IPS-18c (cell line): ENCODE data around the gene HOXD10.
A peak's percentile ranks its signal among the peaks of the same experiment; 100 is the strongest.

Experiments
- H3K4me3 ChIP-seq: 2 replicates; pipeline ENCODE4 v1.7.0; 2013; ENCODE audit warnings: low read depth, mild to moderate bottlenecking, low read length, moderate library complexity; ENCODE audit not compliant: insufficient read depth
- H3K9me3 ChIP-seq: one replicate; pipeline ENCODE4 v1.6.1; 2013; ENCODE audit warnings: mild to moderate bottlenecking, low read length, moderate library complexity; ENCODE audit not compliant: control insufficient read depth, insufficient read depth

HOXD10 gene

DNA sequence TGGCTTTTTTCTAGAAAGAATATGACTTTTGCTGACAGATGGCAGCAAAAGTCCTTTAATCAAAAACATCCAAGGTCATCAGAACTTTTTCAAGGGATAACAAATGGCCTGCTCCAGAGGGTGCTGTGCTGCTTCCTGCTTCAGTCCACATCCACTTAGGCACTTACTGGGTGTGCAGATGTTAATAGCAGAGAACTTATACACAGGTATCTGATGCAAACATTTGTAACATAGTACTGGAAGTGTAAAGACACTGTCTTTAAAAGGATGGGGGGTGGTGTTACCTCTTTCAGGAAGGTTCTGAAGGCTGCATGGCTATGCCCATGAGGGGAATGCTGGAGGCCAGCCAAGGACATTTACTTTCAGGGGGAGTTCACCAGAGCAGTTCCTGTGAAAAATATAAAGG, 18.5 kb downstream of the HOXD10 start:
- no peak overlapping the region for H3K4me3 ChIP-seq
- no peaks in the 10 kb centered on the region for H3K9me3 ChIP-seq

DNA sequence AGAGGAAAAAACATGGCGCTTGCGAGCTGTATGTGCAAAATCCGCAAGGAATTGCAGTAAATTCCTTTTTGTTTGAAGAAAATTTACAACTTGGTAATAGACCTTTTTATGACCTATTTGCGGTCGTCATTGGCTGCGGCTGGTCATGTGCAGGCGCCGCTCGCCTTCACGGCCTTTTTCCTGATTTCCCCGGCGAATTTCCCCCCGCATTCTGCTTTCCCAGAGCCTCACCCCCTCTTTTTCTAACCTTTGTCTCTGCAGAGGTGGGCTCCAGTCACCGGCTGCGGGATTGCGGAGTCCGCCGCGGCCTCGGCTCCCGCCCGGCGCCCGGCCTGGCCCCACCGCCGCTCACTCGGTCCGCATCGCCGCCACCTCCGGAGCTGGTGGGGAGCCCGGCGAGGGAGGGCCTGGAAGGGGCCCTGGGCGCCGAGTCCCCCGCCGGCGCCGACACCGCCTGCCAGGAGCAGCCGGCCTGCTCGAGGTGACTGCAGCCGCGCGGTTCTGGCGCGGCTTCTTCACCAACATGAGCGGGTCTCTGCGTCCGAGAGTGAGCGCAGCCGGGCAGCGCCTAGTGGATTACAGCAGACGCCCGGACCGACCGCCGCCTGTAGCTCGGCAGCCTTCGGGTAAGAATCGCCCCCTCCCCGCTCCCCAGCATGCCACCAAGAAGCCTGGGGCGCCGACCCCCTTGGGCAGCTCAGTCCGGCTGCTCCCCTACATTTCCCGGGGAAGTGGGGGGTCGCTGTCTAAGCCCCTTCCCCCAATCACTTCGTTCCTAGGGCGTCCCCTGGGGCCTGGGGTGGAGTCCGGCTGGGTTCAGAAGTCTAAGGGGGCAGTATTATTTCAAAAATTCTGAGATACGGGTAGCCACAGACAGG, 20.0 kb downstream of the HOXD10 start:
- H3K4me3 ChIP-seq, result peak overlapping the region; percentile 44; the same call in 1 of the 2 replicates
- H3K9me3 ChIP-seq, result no peaks in the 10 kb centered on the region

DNA sequence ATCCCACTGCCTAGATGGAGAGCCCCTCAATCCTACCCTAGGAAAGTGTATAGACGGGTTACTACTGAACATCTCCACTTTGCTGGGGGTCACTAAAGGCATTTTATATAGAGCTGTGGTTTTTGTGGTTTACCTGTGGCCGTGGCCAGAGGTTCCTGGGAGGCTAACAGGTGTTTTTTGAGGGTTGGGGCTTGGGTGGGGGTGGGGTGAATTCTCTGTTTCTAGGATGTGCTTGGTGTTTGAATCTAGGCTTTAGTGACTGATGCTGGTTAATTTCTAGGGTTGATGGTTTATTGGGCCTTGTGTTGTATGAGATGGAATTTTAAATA, 20.6 kb downstream of the HOXD10 start:
- Histone ChIP-seq H3K9me3 (no peaks in the 10 kb centered on the region), H3K4me3 (no peak overlapping the region)

DNA sequence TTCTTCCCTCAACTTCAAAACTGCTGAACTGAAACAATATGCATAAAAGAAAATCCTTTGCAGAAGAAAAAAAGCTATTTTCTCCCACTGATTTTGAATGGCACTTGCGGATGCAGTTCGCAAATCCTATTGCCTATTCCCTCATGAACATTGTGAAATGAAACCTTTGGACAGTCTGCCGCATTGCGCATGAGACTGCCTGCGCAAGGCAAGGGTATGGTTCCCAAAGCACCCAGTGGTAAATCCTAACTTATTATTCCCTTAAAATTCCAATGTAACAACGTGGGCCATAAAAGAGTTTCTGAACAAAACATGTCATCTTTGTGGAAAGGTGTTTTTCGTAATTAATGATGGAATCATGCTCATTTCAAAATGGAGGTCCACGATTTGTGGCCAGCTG, 21.3 kb downstream of the HOXD10 start:
- Histone ChIP-seq H3K4me3 (no peak overlapping the region), H3K9me3 (no peaks in the 10 kb centered on the region)

DNA sequence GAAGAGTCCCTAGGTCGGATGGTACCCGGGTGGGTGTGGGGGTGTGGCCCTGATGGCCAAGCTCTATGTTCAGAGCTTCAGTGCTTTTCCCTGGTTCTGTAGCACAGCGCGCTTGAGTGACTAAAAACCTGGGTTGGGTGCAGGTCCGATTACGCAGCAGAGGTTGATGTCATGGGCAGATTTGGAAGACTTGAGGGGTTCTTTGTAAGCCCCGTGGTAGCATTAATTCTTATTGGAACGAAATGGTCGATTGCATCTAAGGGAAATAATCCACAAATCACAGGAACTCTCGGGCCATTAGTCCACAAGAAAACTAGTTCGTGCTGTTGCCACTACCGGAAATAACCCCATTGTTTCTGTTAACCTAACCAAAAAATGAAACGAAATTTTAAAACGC, 21.9 kb downstream of the HOXD10 start:
- H3K9me3 ChIP-seq, result no peaks in the 10 kb centered on the region
- H3K4me3 ChIP-seq, result no peak overlapping the region

DNA sequence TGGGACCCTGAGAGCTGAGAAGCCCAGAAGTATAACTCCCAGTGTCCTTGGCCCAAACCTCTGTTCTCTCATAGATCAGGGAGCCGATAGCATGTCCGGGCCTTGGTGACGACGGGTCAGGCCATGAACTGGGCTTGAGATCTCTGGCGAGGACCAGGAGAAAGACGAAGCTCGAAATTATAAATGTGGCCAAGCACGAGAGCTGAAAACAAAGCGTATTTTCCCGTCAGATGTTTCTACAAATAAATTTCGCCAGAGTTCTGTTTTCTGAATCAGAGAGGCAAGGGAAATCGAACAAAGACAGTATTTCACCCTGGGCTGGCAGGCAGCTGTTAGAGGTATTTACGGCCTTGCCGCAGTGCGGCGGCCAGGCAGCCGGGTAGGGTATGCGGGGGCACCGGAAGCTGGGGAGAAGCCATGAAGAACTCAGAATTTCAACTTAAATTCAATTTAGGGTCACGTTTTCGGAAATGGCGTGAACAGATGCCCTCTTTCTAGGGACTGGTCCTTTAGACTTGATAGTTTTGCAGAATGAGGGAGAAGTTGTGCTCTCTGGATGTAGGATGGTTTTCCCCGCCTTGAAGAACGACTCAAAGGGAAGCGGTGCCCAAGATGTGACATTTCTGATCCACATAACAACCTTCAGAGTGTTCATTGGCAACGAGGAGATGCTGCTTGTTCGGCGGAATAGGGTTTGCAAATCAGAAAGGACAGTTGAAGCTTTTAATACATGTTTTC, 22.5 kb downstream of the HOXD10 start:
- H3K9me3 ChIP-seq, result no peaks in the 10 kb centered on the region
- H3K4me3 ChIP-seq, result no peak overlapping the region

DNA sequence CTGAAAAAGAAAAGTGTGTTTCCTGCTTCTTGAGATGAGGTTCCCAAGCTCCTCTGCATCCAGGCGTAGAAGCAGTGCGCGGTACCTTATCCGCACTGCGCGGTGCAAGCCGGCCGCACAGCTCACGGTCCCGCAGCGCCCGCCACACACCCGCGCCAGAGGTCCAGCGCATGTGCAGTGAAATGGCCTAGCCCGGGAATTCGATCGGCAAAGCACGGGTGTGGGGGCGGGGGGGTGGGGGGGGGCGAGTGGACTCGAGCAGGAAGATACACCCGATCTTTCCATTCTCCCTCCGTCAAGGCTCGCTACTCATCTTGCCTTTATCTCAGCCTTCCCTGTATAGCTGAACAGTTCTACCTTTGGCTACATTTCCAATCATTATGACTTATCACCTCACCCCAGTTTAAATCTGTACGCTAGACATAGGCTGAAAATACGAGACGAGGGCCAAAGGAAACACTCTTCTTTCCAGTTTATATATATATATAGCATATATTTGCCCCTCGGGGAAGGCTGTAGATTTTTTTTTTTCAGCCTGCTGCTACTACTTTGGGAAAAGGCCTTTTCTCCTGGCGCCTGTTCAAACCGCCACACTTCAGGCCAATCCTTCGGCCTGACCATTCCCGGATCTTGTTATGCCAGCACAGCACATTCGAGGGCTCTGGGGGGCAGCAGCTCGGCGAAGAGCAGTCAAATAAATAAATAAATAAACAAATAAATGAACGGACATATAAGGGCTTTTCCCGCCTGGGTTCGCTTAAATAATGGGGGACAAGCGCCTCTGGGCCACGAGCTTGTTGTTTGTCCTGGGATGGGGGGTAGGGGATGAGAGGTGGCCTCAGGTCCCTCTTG, 23.3 kb downstream of the HOXD10 start:
- Histone ChIP-seq H3K4me3 (no peak overlapping the region), H3K9me3 (no peaks in the 10 kb centered on the region)

DNA sequence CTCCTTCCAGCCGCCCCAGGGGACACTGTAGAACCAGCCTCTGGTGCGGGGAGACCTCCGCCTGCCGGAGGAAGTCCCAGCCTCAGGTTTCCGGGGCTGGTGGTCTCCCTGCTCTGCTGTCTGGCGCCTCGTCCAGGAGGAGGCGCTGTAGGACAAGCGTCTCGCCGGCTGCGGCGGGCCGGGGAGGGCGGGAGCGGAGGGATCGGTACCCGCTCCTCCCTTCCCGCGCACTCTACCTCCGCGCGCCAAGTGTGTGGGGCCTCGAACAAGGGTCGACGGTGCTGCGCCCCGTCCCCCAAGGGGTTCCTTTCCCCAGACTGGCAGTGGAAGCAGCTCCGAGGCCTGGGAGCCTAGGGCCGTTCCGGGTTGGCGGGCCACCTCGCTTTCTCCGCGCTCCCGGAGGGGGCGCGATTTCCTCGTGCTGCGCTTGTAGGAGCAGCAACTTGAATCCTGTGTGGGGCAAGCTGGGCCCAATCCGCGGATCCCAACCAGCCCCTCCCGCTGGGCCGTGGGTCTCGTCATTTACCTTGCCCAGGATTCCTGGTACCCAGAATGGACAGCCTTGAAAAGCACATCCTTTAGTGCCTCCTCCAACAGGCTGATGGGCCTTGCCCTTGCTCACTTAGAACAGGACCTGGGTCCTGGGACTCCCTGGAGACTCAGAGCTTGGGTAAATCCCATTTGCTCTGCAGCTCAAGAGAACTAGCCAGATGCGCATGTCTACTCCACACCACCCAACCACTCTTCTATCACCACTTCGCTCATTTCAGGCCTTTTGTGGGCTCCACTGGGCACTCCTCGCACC, 24.1 kb downstream of the HOXD10 start:
- Histone ChIP-seq H3K4me3 (peak overlapping the region; percentile 62; the same call in 1 of the 2 replicates), H3K9me3 (peaks cover 3% of the 10 kb centered on the region)

DNA sequence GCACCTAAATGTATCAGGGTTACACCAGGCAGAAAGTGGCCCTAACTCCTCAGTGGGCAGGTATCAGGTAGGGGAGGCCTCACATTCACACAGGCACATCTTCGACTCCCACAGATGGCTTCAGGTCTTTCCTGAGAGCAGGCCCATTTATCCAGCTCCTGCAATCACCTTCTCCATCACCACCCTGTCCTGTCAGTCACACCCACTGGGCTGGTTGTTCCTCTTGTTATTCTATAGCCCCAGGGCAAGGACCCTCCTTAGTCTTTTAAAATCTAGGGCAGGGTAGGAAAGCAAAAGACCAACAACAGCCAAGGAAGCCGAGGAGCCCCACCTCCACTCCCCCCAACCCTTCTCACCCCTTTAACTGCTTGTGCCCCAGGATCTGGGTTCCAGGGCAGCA, 25.7 kb downstream of the HOXD10 start:
- Histone ChIP-seq H3K9me3 (peaks cover 3% of the 10 kb centered on the region), H3K4me3 (no peak overlapping the region)

DNA sequence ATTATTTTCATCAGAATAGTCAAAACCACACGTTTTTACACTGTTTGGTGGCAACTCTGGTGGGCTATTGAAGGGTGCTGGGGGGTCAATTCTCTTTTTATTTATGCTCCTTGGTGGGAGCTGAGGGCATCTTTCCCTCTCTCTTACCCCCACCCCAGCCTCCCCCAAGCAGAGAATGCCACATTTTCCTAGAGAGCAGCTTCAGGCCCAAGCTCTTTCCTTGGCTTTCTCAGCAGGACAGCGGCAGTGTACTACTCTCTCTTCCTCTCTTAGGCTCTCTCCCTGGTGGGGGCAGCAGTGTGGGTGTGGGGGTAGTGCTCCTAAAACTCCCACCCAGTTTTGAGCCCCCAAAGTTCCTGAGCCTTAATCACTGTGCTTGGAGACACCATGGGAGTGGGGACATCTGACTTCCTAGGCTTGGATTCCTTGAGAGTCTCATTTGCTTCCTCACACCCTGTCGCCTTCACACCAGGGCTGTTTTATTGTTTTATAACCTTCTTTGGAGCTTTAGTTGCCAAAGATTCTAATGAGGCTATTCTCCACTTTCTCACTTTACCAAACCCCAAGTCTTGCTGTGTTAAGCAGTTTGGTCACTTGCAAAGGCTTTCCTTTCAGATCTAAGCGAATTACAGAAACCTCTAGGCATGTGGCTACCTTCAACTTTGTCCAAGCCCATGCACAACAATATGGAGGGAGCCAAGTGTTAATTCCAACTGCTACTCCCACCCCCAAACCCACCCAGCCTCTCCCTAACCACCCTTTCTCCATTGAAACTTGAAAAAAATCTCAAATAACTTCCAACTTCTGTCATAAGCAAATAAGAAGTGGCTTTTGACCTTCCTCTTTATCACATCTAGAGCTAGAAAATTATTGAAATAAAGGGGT, 28.7 kb downstream of the HOXD10 start:
- H3K9me3 ChIP-seq, result peaks cover 3% of the 10 kb centered on the region
- no peak overlapping the region for H3K4me3 ChIP-seq

DNA sequence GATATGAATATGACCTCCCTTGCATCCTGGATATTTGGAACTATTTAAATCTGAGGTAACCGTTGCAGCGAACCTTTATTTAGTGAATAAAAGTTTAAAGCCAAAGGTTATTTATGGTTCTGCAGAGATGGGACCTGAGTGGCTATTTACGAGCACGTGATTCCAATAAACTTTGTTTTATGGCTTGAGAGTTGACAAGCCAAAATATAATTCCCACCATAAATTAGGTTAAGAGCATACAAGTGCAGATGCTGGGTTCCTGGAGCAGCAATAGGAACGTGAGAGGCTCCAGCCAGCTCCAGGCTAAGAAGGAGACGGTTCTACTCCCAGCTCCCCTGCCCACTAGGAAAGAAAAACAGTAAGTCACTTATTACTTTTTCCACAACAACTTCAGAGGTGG, 29.5 kb downstream of the HOXD10 start:
- H3K4me3 ChIP-seq, result no peak overlapping the region
- H3K9me3 ChIP-seq, result peaks cover 3% of the 10 kb centered on the region

DNA sequence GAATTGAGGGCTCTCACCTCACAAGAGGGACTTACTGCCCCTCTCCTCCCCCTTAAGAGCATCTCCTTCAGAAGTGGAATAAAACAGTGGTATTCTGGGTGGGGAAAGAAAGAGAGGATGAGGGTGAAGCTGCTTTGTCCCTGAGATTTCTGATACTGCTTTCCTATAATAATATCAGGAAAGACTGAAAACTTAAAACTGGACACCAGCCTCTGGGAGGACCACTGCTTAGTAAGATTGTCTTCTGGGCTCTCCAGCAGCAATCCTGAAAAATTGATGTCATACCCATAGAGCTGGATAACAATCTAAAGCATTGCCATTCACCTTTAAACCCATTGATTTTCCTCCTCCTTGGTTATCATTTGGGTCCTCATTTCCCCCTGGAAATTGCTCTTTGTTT, 30.1 kb downstream of the HOXD10 start:
- no peak overlapping the region for H3K4me3 ChIP-seq
- H3K9me3 ChIP-seq, result peaks cover 3% of the 10 kb centered on the region

DNA sequence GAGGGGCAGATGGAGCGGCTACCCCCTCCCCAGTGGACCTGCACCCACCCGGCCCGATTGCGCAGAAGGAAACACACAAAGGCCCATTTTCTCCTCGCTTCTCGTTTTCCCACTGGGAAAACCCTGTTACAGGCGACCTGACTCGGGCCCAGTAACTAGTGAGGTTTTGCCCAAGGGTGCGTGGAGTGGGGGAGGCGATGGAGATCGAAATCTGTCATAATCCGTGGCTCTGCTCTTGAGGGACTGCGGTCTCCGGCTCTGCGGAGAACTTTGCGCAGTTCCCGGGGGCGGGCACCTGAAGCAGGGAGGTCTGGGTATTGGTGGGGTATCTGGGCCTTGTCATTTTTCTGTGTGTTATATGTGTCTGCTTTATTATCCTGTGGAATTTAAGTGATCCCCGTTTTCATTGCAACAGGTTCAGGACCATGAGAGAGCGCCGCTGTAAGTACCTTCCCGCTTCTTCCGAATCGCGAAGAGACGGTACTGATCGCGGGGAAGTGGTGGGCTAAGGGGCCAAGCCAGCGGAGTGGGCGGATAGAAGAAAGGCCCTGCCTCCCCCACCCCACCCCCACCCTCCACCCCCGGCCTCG, 30.7 kb downstream of the HOXD10 start:
- H3K9me3 ChIP-seq, result peaks cover 3% of the 10 kb centered on the region
- H3K4me3 ChIP-seq, result no peak overlapping the region

DNA sequence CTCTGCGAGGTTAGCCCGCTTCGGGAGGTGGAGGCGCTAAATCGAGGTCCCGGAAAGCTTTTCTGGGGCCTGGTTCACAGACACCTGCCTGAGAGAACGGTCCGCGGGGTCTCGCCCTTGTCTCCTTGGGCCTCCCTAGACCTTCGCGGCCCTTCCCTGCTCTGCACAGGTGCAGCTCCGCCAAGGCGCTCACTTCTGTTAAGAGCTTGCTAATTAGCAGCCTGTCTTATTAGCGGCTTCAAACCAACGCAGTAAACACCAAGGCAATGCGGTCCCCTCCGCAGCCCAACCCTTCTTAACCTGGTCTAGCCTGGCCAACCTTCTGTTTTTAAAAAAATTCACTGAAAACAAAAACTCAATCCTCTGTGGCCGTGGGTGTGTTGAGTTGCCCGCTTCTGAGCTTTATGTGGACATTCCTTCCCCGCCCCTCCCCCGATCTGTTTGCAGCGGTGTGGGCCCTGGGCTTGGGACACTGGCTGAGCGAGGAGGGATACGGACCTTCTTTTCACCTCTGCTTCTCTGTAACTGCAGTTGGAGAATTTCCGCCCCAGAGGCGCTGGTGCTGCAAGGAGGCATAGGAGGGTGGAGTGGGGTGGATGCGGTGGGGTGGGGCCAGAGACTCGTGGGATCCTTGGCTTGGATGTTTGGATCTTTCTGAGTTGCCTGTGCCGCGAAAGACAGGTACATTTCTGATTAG, 31.4 kb downstream of the HOXD10 start:
- Histone ChIP-seq H3K9me3 (peaks cover 3% of the 10 kb centered on the region), H3K4me3 (no peak overlapping the region)

DNA sequence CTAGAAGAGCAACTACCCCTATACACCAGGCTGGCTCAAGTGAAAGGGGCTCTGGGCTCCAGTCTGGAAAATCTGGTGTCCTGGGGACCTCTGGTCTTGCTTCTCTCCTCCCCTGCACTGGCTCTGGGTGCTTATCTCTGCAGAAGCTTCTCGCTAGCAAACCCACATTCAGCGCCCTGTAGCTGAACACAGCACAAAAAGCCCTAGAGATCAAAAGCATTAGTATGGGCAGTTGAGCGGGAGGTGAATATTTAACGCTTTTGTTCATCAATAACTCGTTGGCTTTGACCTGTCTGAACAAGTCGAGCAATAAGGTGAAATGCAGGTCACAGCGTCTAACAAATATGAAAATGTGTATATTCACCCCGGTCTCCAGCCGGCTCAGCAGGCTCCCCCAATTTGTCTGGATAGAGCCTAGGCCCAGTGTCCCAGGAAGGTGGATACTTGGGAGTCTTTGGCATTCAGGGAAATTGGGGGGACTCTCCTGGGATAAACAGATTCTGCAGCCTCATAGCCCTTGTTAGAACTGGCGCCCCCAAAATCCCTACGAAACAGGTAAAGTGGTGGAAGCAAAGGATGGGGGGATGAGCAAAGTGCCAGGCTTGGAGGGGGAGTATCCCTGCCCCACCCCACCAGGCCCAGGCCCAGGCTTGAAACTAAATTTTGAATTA, 32.3 kb downstream of the HOXD10 start:
- Histone ChIP-seq H3K4me3 (no peak overlapping the region), H3K9me3 (peaks cover 3% of the 10 kb centered on the region)
